HG02623 (cell line): ENCODE data around the gene EFNB1.
"Not testable (repeated sequence)": the region's sequence is repeated elsewhere in the genome, so short reads cannot be mapped to it uniquely, and the experiment has no call there.

Source experiments
- ATAC-seq: cut with Tn5 transposase; IDR thresholded peaks from one replicate; pipeline ENCODE4 v1.9.1; 2021; ENCODE audit warnings: moderate library complexity; ENCODE audit not compliant: unreplicated experiment

Gene EFNB1

DNA sequence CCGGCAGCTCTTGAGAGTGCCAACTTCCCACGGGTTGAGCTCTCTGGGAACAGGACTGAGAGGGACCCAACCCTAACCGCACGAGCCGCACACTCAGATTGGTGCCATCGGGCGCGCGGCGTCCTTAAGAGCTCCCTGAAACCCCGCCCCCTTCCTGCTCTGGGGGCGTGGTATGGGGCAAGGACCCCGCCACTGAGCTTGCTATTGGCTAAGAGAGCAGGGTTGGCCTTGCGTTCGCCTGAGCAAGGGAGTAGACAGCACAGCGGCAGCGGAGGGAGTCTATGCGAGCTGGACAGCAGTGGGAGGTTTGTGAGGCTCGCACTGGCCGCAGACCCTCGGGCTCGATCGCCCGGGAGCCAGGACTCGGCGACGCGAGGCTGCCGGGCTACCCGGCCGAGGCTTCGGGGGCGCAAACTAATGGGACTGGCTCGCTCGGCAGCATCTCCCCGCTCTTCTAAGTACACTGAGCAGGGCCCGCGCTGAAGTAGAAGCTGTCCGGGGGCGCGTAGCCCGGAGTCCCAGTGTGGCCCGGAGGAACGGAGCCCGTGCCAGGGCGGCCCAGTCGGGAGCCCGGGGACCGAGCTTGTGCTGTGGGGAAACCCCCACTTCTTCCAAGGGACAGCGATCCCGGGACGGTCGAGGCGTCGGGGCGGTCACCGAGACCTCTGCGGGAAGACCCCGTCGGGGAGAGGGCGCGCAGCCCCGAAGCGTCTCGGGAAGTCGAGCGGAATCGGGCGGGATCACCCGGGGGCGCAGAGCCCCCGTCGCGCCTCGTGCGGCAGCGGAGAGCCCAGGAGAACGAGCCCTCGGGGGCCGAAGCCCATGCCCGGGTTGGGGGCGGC is at the start of gene EFNB1:
TSS of gene EFNB1 (plus strand) at position 282 of the 842 bp plus-strand sequence. CDS start 756 bp downstream, outside the sequence.
- peak; percentile 95 for ATAC-seq

- not testable (repeated sequence) for ATAC-seq
Observed at GRCh38 chrX:68781295-68781694, 47.5 kb upstream of the EFNB1 start.

GRCh38 chrX:68784816-68785215 is 44.0 kb upstream of the EFNB1 start:
- no peak for ATAC-seq

DNA sequence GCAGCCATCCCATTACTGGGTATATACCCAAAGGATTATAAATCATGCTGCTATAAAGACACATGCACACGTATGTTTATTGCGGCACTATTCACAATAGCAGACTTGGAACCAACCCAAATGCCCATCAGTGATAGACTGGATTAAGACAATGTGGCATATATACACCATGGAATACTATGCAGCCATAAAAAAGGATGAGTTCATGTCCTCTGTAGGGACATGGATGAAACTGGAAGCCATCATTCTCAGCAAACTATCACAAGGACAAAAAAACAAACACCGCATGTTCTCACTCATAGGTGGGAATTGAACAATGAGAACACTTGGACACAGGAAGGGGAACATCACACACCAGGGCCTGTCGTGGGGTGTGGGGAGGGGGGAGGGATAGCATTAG is 42.2 kb upstream of the EFNB1 start:
- ATAC-seq = not testable (repeated sequence)

DNA sequence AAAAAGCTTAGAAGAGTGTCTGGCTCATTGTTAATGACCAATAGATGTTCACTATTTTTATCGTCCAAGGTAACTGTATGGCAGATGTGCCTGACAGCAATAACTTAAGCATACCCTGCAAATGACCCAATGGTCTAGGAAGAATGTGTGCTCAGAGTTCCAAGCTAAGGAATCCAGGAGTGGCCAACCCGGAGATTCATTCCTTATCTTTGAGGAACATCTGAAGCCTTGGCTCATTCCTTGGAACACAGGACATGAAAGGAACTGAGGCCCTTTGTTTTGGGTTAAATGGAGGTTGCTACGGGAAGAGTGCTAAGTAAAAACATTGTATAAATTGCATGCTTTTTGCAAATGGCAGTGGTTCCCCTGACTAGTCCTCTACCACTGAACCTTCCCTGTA is 38.9 kb upstream of the EFNB1 start:
- no peak for ATAC-seq

DNA sequence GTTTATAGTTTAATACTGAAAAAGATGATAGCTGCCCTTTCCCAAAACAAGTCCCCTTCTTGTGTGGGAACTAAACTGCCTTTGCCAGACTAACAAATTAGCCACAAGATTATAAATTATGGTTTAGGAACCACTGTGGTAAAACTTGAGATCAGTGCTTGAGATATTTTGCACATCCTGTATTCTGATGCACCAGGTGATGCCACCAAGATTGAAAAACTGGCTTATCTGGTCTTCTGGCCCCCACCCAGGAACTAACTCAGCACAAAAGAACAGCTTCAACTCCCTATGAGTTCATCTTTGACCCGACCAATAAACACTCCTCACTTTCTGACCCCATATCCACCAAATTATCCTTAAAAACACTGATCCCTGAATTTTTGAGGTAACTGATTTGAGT is 36.7 kb upstream of the EFNB1 start:
- no peak for ATAC-seq

DNA sequence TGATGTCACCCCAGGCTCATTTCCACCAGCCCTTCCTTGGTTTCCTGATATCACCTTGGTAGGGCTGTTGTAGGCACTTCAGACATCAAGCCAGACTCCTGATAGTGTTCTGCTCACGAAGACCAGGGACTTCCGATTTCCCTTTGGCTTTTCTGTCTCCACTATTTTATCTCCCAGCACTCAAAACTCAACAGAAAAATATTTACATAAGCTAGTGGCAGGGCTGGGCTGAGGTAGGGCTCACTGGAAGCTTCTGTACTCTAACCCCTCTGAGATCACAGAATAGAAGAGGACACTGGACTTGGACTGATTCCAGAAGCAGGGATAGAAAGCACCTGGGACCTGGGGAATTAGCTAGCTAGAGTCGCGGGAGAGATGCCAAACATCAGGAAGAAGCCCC is 34.4 kb upstream of the EFNB1 start:
- no peak for ATAC-seq

DNA sequence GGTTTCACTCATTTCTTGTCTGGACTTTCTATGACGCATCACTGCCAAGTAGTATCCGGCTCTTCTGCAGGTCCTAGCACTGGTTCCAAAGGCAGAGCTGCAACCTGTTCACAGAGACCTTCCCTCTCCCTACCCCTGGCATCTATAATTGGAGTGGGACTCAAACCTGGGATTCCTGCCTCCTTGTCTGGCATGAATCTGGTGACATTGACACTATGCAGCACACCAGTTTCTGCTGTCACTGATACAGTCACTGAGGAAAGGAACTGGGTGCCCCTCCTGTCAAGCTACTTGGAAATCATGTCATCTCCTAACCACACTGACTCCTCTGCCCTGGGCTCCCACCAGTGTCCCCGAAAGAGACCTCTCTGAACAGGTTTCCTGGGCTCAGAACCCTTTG is 33.1 kb upstream of the EFNB1 start:
- no peak for ATAC-seq

DNA sequence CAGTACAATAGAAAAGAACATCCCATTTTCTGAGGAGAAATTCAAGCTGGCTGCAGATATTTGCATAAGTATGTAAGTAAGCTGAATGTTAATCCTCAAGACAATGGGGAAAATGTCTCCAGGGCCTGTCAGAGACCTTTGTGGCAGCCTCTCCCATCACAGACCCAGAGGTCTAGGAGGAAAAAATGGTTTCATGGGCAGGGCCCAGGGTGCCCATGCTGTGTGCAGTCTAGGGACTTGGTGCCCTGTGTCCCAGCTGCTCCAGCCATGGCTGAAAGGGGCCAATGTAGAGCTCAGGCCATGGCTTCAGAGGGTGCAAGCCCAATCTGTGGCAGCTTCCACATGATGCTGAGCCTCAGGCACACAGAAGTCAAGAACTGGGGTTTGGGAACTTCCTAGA is 30.4 kb upstream of the EFNB1 start:
- not testable (repeated sequence) for ATAC-seq

- ATAC-seq = no peak
Observed at GRCh38 chrX:68801737-68802290, 27.0 kb upstream of the EFNB1 start.

DNA sequence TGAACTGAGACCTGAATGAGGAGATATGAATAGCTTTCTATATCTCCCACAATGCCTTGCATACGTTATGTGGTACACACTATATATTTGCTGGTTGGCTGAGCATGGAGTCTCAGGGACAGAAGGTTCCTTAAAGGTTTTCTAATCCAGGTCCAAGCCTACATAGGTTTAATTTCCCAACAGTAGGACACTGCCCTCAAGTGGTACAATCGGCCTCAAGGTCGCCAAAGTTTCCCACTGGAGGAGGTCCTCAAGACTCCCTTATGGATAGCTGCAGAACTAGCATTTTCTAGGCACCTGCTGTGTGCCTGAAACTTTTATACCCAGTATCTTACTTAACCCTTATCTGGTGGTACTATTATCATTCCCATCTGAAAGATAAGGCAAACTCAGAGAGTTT is 21.0 kb upstream of the EFNB1 start:
- ATAC-seq = no peak

GRCh38 chrX:68808686-68809357 is 20.0 kb upstream of the EFNB1 start:
- ATAC-seq = no peak

DNA sequence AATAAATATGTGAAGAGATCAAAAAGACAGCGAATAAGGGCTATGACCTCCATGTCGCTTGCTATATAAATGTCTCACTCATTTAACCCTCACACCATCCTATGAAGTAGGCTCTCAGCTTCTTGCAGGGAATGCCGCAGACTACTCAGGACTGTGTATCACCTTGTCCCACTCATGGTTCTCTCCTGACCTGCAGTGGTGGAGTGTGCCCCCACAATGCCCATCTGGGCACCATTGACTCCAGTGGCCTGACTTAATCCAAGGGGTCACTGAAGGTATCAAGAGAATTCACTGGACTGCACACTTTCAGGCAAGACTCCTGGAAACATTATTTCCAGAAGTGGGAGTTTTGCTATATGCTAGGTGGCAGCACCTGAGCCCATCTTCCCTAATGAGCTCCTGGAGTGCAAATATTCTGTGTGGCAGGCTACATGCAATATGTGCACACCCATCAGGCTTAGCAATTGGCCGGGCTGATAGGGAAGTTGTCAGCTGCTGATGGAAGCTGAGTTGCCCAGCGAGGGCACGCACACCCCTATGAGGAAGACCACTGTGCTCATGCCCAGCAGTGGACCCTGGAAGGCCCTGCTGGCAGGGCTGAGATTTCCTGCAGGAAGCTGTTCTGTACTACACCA is 8.2 kb upstream of the EFNB1 start:
- no peak for ATAC-seq

DNA sequence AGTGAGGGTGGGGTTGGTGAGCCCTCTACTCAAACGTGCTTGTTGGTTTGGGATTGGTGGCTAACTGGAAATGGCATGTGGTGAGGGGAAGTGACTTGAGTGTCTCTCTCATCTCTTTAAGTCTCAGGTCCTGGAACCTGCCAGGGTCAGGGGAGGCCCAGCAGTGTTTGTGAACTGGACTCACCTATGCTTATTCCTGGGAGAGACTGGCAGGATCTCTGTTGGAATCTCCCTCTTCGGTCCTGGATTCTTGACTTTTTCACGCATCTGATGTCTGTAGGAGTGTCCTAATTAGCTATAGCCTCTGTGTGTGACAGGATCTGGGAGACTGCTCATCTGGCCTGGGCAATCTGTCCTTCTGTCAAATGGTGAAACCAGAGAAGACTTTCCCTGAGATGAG is 7.2 kb upstream of the EFNB1 start:
- ATAC-seq = no peak

DNA sequence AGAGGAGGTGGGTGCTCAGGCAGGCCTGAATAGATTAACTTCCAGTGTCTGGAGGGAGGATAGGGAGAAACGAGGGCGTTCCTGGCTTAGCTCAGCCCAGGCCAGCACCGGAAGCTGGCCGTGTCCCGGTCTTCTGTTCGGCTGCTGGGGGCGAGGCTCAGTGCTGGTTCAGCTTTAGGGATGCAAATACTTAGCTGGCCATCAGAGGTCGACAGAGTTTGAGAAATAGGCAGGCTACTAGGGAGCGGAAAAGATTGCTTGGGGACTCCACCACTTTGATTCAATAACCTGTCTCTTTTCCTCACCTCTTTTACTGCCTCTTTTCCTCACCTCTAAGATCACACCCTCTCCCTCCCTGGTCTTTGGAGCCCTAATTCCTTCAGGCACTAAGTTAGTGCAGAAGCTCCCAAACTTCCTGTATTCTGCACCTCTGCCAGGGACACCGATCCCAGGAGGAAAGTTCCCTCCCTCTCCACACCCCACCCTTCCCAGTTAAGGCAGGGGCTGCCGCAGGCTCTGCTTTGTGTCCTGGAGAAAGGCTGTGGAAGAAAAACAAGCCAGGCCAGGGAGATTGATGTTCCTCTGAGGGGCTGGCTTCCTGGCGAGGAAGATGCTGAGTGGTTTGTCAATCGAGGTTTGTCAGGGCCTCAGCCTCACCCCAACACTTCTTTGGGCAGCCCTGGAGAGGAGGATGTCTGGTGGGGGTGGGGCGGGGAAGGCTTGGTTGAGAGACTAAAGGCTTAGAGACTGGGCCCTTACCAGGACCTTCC is 6.0 kb upstream of the EFNB1 start:
- ATAC-seq = peak; percentile 66

GRCh38 chrX:68823413-68824151 is 5.2 kb upstream of the EFNB1 start:
- no peak for ATAC-seq

GRCh38 chrX:68824152-68824433 is 4.7 kb upstream of the EFNB1 start:
- no peak for ATAC-seq

- ATAC-seq = no peak
Observed at GRCh38 chrX:68824565-68825125, 4.2 kb upstream of the EFNB1 start.

- no peak for ATAC-seq
Observed at GRCh38 chrX:68826113-68826980, 2.5 kb upstream of the EFNB1 start.
